ENCODE measurements around the gene ZNF316.

The ZNF316 gene

GRCh38 chr7:6614953-6615722 is 22.0 kb upstream of the ZNF316 start, which contains the start of gene ZNF853:
Gene ZNF853, plus strand, starts transcription at chr7:6615610. Its CDS starts 565 bp downstream, at chr7:6616175.
- H3K4me3 ChIP-seq (ENCODE audit: low read length) = peak within 1 kb of the TSS; percentile 58
- DNase-seq (ENCODE audit: low read depth) = no peak
- TF ChIP-seq CTCF (conservative IDR thresholded peaks at IDR 0.05; ENCODE audit: low read depth, low read length) = no peak

- no peak for DNase-seq (ENCODE audit: low read depth)
- TF ChIP-seq CTCF (conservative IDR thresholded peaks at IDR 0.05; ENCODE audit: low read depth, low read length) = no peak
- peak overlapping the region; percentile 58 for H3K4me3 ChIP-seq (ENCODE audit: low read length)
Measured at GRCh38 chr7:6615723-6616555, 21.2 kb upstream of the ZNF316 start.

GRCh38 chr7:6616854-6617643 is 20.1 kb upstream of the ZNF316 start:
- no peak for TF ChIP-seq CTCF (conservative IDR thresholded peaks at IDR 0.05; ENCODE audit: low read depth, low read length)
- no peak overlapping the region for H3K4me3 ChIP-seq (ENCODE audit: low read length)
- no peak for DNase-seq (ENCODE audit: low read depth)

DNA sequence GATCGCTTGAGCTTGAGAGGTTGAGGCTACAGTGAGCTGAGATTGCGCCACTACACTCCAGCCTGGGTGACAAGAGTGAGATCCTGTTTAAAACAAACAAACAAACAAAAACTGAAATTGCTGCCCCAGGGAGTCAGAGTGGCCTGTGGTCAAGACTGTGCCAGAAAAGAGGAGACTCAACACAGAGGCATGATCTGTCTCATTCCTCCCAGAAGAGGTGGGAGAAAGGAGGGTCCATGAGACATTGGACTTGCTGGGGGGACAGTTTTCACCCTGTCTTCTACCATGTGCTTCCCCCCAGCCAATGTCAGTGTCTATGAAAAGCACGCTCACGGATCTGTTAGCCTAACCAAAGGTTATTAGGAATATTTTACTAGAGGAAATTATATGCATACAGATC is 18.5 kb upstream of the ZNF316 start:
- H3K4me3 ChIP-seq (ENCODE audit: low read length) = no peak overlapping the region
- TF ChIP-seq CTCF (conservative IDR thresholded peaks at IDR 0.05; ENCODE audit: low read depth, low read length) = no peak
- DNase-seq (ENCODE audit: low read depth) = no peak

GRCh38 chr7:6619961-6620360 is 17.2 kb upstream of the ZNF316 start:
- no peak for DNase-seq (ENCODE audit: low read depth)
- TF ChIP-seq CTCF (conservative IDR thresholded peaks at IDR 0.05; ENCODE audit: low read depth, low read length) = no peak
- no peak overlapping the region for H3K4me3 ChIP-seq (ENCODE audit: low read length)

- no peak for DNase-seq (ENCODE audit: low read depth)
- H3K4me3 ChIP-seq (ENCODE audit: low read length) = no peak overlapping the region
Measured at GRCh38 chr7:6621195-6622133, 15.7 kb upstream of the ZNF316 start.

More at GRCh38 chr7:6621195-6622133, 15.7 kb upstream of the ZNF316 start:
- TF ChIP-seq CTCF (conservative IDR thresholded peaks at IDR 0.05; ENCODE audit: low read depth, low read length) = no peak
